Measurements from ENCODE around the gene SLAIN2. TPM values are rescaled to one million over a fixed set of nuclear protein-coding genes. Genes with fewer than 3 reads are reported as not detected.

SLAIN2 gene
- total and polyA plus RNA-seq, 2 experiments from 2014 or later, result 21.9 to 27.9 TPM

DNA sequence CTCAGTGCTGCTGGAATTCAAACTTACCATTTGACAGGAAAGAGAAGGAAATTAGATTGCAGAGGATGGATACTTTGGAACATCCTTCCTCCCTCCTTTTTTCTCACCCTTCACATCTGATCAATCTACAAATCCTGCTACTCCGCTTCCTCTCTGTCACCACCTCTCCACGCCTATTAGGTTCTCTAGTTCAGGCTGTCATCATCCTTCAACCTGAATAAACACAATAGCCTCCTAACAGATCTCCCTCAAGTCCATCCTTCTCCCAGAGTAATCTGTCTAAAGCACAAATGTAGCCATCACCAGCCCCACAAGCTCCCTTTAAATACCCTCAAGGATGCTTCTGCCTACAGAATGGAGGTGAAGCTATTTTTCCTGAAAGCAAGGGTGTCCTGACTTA is 20.0 kb upstream of the SLAIN2 start (continued):
- TF ChIP-seq ZNF331 (CRISPR knock-in tag; IDR thresholded peaks at IDR 0.05; ENCODE audit: low read depth) (no peak), NANOG (IDR thresholded peaks at IDR 0.05; ENCODE audit: borderline replicate concordance) (no peak), STAT1 (IDR thresholded peaks at IDR 0.05; ENCODE audit: unreplicated experiment) (no peak), POLR2AphosphoS5 (IDR thresholded peaks at IDR 0.05; ENCODE audit: low read depth) (no peak), EZH2 (IDR thresholded peaks at IDR 0.05; ENCODE audit: low read depth, unreplicated experiment) (no peak), ZNF114 (CRISPR knock-in tag; IDR thresholded peaks at IDR 0.05) (no peak), EZH2phosphoT487 (IDR thresholded peaks at IDR 0.05; ENCODE audit: unreplicated experiment) (no peak)
- TF ChIP-seq, protein P1, sequence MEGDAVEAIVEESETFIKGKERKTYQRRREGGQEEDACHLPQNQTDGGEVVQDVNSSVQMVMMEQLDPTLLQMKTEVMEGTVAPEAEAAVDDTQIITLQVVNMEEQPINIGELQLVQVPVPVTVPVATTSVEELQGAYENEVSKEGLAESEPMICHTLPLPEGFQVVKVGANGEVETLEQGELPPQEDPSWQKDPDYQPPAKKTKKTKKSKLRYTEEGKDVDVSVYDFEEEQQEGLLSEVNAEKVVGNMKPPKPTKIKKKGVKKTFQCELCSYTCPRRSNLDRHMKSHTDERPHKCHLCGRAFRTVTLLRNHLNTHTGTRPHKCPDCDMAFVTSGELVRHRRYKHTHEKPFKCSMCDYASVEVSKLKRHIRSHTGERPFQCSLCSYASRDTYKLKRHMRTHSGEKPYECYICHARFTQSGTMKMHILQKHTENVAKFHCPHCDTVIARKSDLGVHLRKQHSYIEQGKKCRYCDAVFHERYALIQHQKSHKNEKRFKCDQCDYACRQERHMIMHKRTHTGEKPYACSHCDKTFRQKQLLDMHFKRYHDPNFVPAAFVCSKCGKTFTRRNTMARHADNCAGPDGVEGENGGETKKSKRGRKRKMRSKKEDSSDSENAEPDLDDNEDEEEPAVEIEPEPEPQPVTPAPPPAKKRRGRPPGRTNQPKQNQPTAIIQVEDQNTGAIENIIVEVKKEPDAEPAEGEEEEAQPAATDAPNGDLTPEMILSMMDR (conservative IDR thresholded peaks at IDR 0.05; ENCODE audit: low read depth in 2 of 2), result no peak
- TF ChIP-seq, protein P2, sequence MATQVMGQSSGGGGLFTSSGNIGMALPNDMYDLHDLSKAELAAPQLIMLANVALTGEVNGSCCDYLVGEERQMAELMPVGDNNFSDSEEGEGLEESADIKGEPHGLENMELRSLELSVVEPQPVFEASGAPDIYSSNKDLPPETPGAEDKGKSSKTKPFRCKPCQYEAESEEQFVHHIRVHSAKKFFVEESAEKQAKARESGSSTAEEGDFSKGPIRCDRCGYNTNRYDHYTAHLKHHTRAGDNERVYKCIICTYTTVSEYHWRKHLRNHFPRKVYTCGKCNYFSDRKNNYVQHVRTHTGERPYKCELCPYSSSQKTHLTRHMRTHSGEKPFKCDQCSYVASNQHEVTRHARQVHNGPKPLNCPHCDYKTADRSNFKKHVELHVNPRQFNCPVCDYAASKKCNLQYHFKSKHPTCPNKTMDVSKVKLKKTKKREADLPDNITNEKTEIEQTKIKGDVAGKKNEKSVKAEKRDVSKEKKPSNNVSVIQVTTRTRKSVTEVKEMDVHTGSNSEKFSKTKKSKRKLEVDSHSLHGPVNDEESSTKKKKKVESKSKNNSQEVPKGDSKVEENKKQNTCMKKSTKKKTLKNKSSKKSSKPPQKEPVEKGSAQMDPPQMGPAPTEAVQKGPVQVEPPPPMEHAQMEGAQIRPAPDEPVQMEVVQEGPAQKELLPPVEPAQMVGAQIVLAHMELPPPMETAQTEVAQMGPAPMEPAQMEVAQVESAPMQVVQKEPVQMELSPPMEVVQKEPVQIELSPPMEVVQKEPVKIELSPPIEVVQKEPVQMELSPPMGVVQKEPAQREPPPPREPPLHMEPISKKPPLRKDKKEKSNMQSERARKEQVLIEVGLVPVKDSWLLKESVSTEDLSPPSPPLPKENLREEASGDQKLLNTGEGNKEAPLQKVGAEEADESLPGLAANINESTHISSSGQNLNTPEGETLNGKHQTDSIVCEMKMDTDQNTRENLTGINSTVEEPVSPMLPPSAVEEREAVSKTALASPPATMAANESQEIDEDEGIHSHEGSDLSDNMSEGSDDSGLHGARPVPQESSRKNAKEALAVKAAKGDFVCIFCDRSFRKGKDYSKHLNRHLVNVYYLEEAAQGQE (IDR thresholded peaks at IDR 0.05; ENCODE audit: unreplicated experiment), result no peak
- TF ChIP-seq, protein P3, sequence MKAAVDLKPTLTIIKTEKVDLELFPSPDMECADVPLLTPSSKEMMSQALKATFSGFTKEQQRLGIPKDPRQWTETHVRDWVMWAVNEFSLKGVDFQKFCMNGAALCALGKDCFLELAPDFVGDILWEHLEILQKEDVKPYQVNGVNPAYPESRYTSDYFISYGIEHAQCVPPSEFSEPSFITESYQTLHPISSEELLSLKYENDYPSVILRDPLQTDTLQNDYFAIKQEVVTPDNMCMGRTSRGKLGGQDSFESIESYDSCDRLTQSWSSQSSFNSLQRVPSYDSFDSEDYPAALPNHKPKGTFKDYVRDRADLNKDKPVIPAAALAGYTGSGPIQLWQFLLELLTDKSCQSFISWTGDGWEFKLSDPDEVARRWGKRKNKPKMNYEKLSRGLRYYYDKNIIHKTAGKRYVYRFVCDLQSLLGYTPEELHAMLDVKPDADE (IDR thresholded peaks at IDR 0.05), result no peak

DNA sequence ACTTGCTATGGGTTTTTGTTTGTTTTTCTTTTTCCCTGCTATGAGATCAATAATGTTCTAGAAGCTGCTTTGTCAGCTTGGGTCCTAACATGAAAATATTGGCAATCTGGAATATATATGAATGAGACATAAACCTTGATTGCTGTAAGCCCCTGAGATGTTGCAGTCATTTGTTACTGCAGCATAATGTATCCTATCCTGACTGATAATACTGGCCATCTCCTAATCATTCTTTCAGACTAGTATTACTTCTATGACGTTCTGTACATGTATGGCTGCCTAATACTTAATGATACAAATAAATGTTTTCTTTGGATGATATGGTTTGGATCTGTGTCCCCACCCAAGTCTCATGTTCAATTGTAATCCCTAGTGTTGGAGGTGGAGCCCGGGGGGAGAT is 19.3 kb upstream of the SLAIN2 start:
- Histone ChIP-seq H3K79me2 (replicated peaks; ENCODE audit: insufficient read depth) (no peaks in the 10 kb centered on the region), H3K36me3 (ENCODE audit: insufficient read depth) (no peaks in the 10 kb centered on the region), H3F3A (replicated peaks; ENCODE audit: low read depth) (no peaks in the 10 kb centered on the region), H3K27me3 (ENCODE audit: insufficient read depth) (no peaks in the 10 kb centered on the region), H3K4me3 (no peak overlapping the region), H3K4me2 (no peak overlapping the region), H3K9me2 (ENCODE audit: insufficient read depth) (peaks cover 4% of the 10 kb centered on the region; the same call in 1 of the 2 replicates), H2AFZ (no peak overlapping the region), H4K20me1 (replicated peaks; ENCODE audit: insufficient read depth) (no peaks in the 10 kb centered on the region), H3K4me1 (ENCODE audit: insufficient read depth) (no peaks in the 10 kb centered on the region), H3K27ac (ENCODE audit: low read depth) (no peak overlapping the region)
- H3K27ac Mint-ChIP-seq, result no peak overlapping the region
- H3K4me3 Mint-ChIP-seq, result no peak overlapping the region
- ATAC-seq (no peak), DNase-seq (ENCODE audit: low spot score) (no peak)
- H3K36me3 Mint-ChIP-seq (ENCODE audit: low read depth), result no peaks in the 10 kb centered on the region
- H3K4me1 Mint-ChIP-seq, result no peaks in the 10 kb centered on the region
- H3K27me3 Mint-ChIP-seq (ENCODE audit: insufficient read depth, low read depth, poor library complexity), result peaks cover 2% of the 10 kb centered on the region
- no peaks in the 10 kb centered on the region for H3K9me3 Mint-ChIP-seq
- TF ChIP-seq STAT1 (IDR thresholded peaks at IDR 0.05; ENCODE audit: unreplicated experiment), result no peak
- TF ChIP-seq, protein P1 (conservative IDR thresholded peaks at IDR 0.05; ENCODE audit: low read depth in 2 of 2), result no peak
- TF ChIP-seq, protein P3 (IDR thresholded peaks at IDR 0.05), result no peak
- TF ChIP-seq POLR2AphosphoS5 (IDR thresholded peaks at IDR 0.05; ENCODE audit: low read depth), result no peak
- no peak for TF ChIP-seq EZH2 (IDR thresholded peaks at IDR 0.05; ENCODE audit: low read depth, unreplicated experiment)
- TF ChIP-seq, protein P2 (IDR thresholded peaks at IDR 0.05; ENCODE audit: unreplicated experiment), result no peak

Measured in GM23338 (cell line).